CD14-positive monocyte (primary cell): ENCODE results near the gene GTF2F2. TPM values are rescaled to one million over a fixed set of nuclear protein-coding genes. Genes with fewer than 3 reads are reported as not detected.

Experiments used
- DNase-seq, 3 donors: peaks; one replicate each; pipeline ENCODE4 v3.0.0-alpha.2; 2011 to 2022
- H2AFZ ChIP-seq: 2 replicates; pipeline ENCODE4 v1.6.0; 2012; ENCODE audit warnings: mild to moderate bottlenecking, low read depth, low read length, inconsistent platforms; ENCODE audit not compliant: insufficient read depth, poor library complexity, severe bottlenecking
- H3K27ac ChIP-seq, 2 donors: 1 replicate in 1 of 2; 2 replicates in 1 of 2; pipeline ENCODE4 v1.5.1; 2012 to 2013; ENCODE audit warnings: low read length in 2 of 2, control low read depth in 1 of 2, inconsistent platforms in 1 of 2, low read depth in 1 of 2, mild to moderate bottlenecking in 1 of 2
- H3K27me3 ChIP-seq, 2 donors: one replicate each; pipeline versions ENCODE4 v1.6.0 to v1.6.1; 2011 to 2013; ENCODE audit warnings: low read length in 2 of 2; ENCODE audit not compliant: control insufficient read depth in 2 of 2, insufficient read depth in 2 of 2
- H3K36me3 ChIP-seq, 2 donors: replicated peaks in 1 of 2; 1 replicate in 1 of 2; 2 replicates in 1 of 2; pipeline versions ENCODE4 v1.5.1 to v1.6.1; 2012 to 2013; ENCODE audit warnings: low read length in 2 of 2, control low read depth in 1 of 2, inconsistent platforms in 1 of 2, mild to moderate bottlenecking in 1 of 2; ENCODE audit not compliant: insufficient read depth in 2 of 2, control insufficient read depth in 1 of 2
- H3K4me1 ChIP-seq, 2 donors: 1 replicate in 1 of 2; 2 replicates in 1 of 2; pipeline versions ENCODE4 v1.5.1 to v1.6.1; 2012 to 2013; ENCODE audit warnings: low read length in 2 of 2, control low read depth in 1 of 2, inconsistent platforms in 1 of 2, mild to moderate bottlenecking in 1 of 2, moderate library complexity in 1 of 2; ENCODE audit not compliant: insufficient read depth in 2 of 2, control insufficient read depth in 1 of 2
- H3K4me2 ChIP-seq: replicated peaks from 2 replicates; pipeline ENCODE3; 2012; ENCODE audit warnings: low read length, moderate library complexity, mild to moderate bottlenecking; ENCODE audit not compliant: poor library complexity, severe bottlenecking; ENCODE audit errors: extremely low read depth
- H3K4me3 ChIP-seq, 3 experiments: fragments of 200-600 bp in 1 of 3; sonication (generic) in 1 of 3; replicated peaks in 1 of 3; 1 replicate in 2 of 3; 2 replicates in 1 of 3; pipeline ENCODE4 v1.5.1; 2011 to 2013; ENCODE audit warnings: low read length in 3 of 3, mild to moderate bottlenecking in 3 of 3, control low read depth in 2 of 3, low read depth in 2 of 3, inconsistent platforms in 1 of 3, moderate library complexity in 1 of 3
- H3K79me2 ChIP-seq: 2 replicates; pipeline ENCODE4 v1.6.0; 2012; ENCODE audit warnings: mild to moderate bottlenecking, control low read depth, inconsistent platforms, low read length, moderate library complexity; ENCODE audit not compliant: insufficient read depth
- H3K9ac ChIP-seq: 2 replicates; pipeline ENCODE4 v1.6.0; 2017; ENCODE audit warnings: low read length, mild to moderate bottlenecking; ENCODE audit not compliant: insufficient read depth, poor library complexity, severe bottlenecking
- H3K9me3 ChIP-seq, 2 donors: replicated peaks in 1 of 2; 1 replicate in 1 of 2; 2 replicates in 1 of 2; pipeline versions ENCODE4 v1.5.1 to v1.6.1; 2012 to 2013; ENCODE audit warnings: low read length in 2 of 2, control low read depth in 1 of 2; ENCODE audit not compliant: control insufficient read depth in 1 of 2, insufficient read depth in 1 of 2
- H4K20me1 ChIP-seq: 2 replicates; pipeline ENCODE4 v1.6.0; 2012; ENCODE audit warnings: mild to moderate bottlenecking, low read length, control low read depth, moderate library complexity; ENCODE audit not compliant: insufficient read depth
- H3K27ac Mint-ChIP-seq, 7 donors: one replicate each; pipeline ENCODE4 v1.8.0; 2020; ENCODE audit warnings: mild to moderate bottlenecking in 7 of 7, mixed read lengths in 7 of 7, moderate library complexity in 6 of 7, inconsistent platforms in 2 of 7
- H3K27me3 Mint-ChIP-seq, 3 donors: one replicate each; pipeline ENCODE4 v1.8.0; 2021 to 2022; ENCODE audit warnings: low read depth in 3 of 3, mild to moderate bottlenecking in 3 of 3, mixed read lengths in 3 of 3, moderate library complexity in 3 of 3, inconsistent platforms in 1 of 3
- H3K36me3 Mint-ChIP-seq, 2 donors: one replicate each; pipeline ENCODE4 v1.8.0; 2020; ENCODE audit warnings: mixed read lengths in 2 of 2, inconsistent platforms in 1 of 2, mild to moderate bottlenecking in 1 of 2
- H3K4me1 Mint-ChIP-seq: one replicate; pipeline ENCODE4 v1.8.0; 2020; ENCODE audit warnings: mild to moderate bottlenecking, mixed read lengths
- H3K4me3 Mint-ChIP-seq, 2 donors: one replicate each; pipeline ENCODE4 v1.8.0; 2020; ENCODE audit warnings: mild to moderate bottlenecking in 2 of 2, mixed read lengths in 2 of 2, moderate library complexity in 1 of 2
- H3K9me3 Mint-ChIP-seq, 7 donors: one replicate each; pipeline ENCODE4 v1.8.0; 2020 to 2022; ENCODE audit warnings: mixed read lengths in 7 of 7, mild to moderate bottlenecking in 6 of 7, moderate library complexity in 6 of 7, inconsistent platforms in 2 of 7
- WGBS: methylation state at CpG from one replicate; pipeline ENCODE4 v1.1.5; 2013; ENCODE audit warnings: missing lambda C conversion rate; ENCODE audit not compliant: insufficient coverage; 5-methylcytosine and 5-hydroxymethylcytosine counted together
- intact Hi-C, 2 donors: fragments of 100-400 bp; cut with micrococcal nuclease; formaldehyde crosslinking; loops; one replicate each; pipeline versions ENCODE4 v1.15.0 to v1.15.1; 2023
- polyA plus RNA-seq, 3 donors: library from polyadenylated mRNA; depleted of rRNA in 1 of 3; unstranded in 2 of 3; stranded (reverse) in 1 of 3; fragments of 300-500 nt in 2 of 3; fragments of >200 nt in 1 of 3; fragmentation: Illumina TruSeq in 2 of 3; gene quantifications; 1 replicate in 2 of 3; 2 replicates in 1 of 3; pipeline ENCODE4 v1.2.3, GENCODE V29; 2012 to 2021
- TF ChIP-seq, protein P1 (sequence below): fragments of 200-600 bp; IDR thresholded peaks from one replicate; pipeline ENCODE4 v1.8.0; 2022; ENCODE audit warnings: antibody characterized with exemption, mild to moderate bottlenecking

GTF2F2 gene
- polyA plus RNA-seq, 3 donors: 8.1 to 10.4 (median 8.5) TPM

DNA sequence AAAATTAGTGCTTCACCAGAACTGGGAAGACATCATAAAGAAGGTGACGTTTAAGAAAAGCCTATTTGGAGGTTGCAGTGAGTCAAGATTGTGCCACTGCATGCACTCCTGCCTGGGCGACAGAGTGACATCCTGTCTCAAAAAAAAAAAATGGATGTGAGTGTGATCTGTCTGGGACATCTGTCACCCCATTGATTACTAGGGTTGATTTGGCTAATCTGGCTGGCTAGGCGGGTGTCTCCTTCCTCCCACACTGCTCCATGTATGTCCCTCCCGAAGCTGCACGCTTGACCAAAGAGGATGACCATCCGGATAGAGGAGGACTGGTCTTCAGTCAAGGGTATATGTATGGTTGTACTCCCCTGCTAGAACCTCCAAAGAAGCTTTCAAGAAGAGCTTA is 2.6 kb downstream of the GTF2F2 start:
- DNase-seq: no peak
- no peaks in the 10 kb centered on the region for H3K27me3 ChIP-seq
- Mint-ChIP-seq H3K4me3 (no peak overlapping the region), H3K27ac (peak overlapping the region in 3 of 7 donors; percentile 53 to 73 (median 70)), H3K27me3 (no peaks in the 10 kb centered on the region), H3K4me1 (peaks cover 6% of the 10 kb centered on the region), H3K9me3 (no peaks in the 10 kb centered on the region), H3K36me3 (peaks cover 4 to 9% of the 10 kb centered on the region in 2 donors)
- TF ChIP-seq, protein P1, sequence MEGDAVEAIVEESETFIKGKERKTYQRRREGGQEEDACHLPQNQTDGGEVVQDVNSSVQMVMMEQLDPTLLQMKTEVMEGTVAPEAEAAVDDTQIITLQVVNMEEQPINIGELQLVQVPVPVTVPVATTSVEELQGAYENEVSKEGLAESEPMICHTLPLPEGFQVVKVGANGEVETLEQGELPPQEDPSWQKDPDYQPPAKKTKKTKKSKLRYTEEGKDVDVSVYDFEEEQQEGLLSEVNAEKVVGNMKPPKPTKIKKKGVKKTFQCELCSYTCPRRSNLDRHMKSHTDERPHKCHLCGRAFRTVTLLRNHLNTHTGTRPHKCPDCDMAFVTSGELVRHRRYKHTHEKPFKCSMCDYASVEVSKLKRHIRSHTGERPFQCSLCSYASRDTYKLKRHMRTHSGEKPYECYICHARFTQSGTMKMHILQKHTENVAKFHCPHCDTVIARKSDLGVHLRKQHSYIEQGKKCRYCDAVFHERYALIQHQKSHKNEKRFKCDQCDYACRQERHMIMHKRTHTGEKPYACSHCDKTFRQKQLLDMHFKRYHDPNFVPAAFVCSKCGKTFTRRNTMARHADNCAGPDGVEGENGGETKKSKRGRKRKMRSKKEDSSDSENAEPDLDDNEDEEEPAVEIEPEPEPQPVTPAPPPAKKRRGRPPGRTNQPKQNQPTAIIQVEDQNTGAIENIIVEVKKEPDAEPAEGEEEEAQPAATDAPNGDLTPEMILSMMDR: no peak
- peaks cover 38% of the 10 kb centered on the region for H4K20me1 ChIP-seq
- H2AFZ ChIP-seq: no peak overlapping the region
- H3K4me1 ChIP-seq: peaks cover 17 to 24% of the 10 kb centered on the region in 2 donors
- 100% methylated on average over 1 of the region's 6 CpGs for WGBS
- H3K9ac ChIP-seq: no peak overlapping the region
- H3K36me3 ChIP-seq: no peaks in the 10 kb centered on the region
- no peak overlapping the region for H3K4me2 ChIP-seq
- no peaks in the 10 kb centered on the region for H3K9me3 ChIP-seq
- intact Hi-C loops: no loop called here
- no peak overlapping the region for H3K4me3 ChIP-seq
- H3K27ac ChIP-seq: peak overlapping the region in 1 of 2 donors; percentile 16
- H3K79me2 ChIP-seq: peaks cover 71% of the 10 kb centered on the region

DNA sequence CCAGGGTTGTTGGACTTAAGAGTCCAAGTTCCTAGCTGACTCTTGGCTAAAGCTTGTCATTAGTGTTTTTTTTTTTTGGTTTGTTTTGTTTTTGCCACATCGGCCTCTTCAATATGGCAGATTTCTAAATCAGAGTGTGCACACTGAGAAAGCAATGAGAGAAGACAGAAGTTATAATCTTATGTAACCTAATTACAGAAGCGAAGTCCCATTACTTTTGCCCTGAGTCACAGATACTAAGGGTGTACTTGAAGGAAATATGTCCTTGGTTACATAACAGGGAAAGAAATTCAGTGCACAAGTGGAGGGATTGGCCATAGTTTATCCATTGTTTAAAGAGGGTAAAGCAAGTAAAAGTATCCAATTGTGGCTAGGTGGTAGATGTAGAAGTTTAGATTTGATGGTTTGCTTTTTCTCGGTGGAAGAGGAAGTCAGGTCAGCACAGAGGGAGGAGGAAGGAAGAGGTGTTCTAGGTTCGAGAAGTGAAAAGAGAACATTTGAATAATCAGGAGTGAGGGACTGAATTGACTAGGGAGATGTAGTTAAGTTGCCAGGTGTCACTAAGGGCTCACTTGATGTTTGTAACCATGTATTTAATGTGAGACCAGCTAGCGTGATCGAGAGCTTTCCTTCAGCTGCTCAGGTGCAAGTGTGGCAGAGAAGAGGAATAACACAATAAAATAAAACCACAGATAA is 12.2 kb downstream of the GTF2F2 start:
- peak overlapping the region in 1 of 2 donors; percentile 67 for H3K4me3 Mint-ChIP-seq
- H3K27ac ChIP-seq: peak overlapping the region in 1 of 2 donors; percentile 77
- peak overlapping the region; percentile 45 for H3K4me2 ChIP-seq
- 22% methylated on average over 2 of the region's 6 CpGs for WGBS
- H3K9me3 ChIP-seq: peaks cover 3 to 13% of the 10 kb centered on the region in 2 donors
- TF ChIP-seq, protein P1: no peak
- H3K4me1 Mint-ChIP-seq: peaks cover 22% of the 10 kb centered on the region
- H3K36me3 Mint-ChIP-seq: peaks cover 0 to 12% of the 10 kb centered on the region in 2 donors
- H3K4me3 ChIP-seq: peak overlapping the region in 1 of 3 experiments; percentile 39
- peak overlapping the region; percentile 63 to 88 (median 76) for H3K27ac Mint-ChIP-seq
- no peak overlapping the region for H2AFZ ChIP-seq
- DNase-seq: peak; percentile 44 to 50 (median 44)
- intact Hi-C loops: no loop called here
- H3K79me2 ChIP-seq: peaks cover 84% of the 10 kb centered on the region
- H3K27me3 ChIP-seq: no peaks in the 10 kb centered on the region
- peaks cover 9 to 21% (median 12%) of the 10 kb centered on the region in 7 donors for H3K9me3 Mint-ChIP-seq
- peaks cover 0 to 4% of the 10 kb centered on the region in 2 donors for H3K36me3 ChIP-seq
- H3K4me1 ChIP-seq: peaks cover 6 to 19% of the 10 kb centered on the region in 2 donors
- H3K27me3 Mint-ChIP-seq: peaks cover 0 to 2% (median 0%) of the 10 kb centered on the region in 3 donors
- no peak overlapping the region for H3K9ac ChIP-seq
- H4K20me1 ChIP-seq: peaks cover 82% of the 10 kb centered on the region
